Naive B cell (primary cell): Measurements from ENCODE around the gene USP1. TPM values are rescaled to one million over a fixed set of nuclear protein-coding genes. Genes with fewer than 3 reads are reported as not detected.

Source experiments
- ATAC-seq, 2 donors: fragments of 150-1000 bp; cut with Tn5 transposase; 2 replicates each; pipeline ENCODE4 v1.10.0; 2021; ENCODE audit warnings: low read depth in 2 of 2, mild to moderate bottlenecking in 2 of 2, moderate library complexity in 2 of 2
- DNase-seq: peaks from one replicate; pipeline ENCODE4 v3.0.0; 2022
- H3K27ac Mint-ChIP-seq, 6 donors: one replicate each; pipeline ENCODE4 v1.8.0; 2020 to 2022; ENCODE audit warnings: mild to moderate bottlenecking in 6 of 6, mixed read lengths in 6 of 6, moderate library complexity in 5 of 6, inconsistent platforms in 2 of 6
- H3K27me3 Mint-ChIP-seq, 3 donors: one replicate each; pipeline ENCODE4 v1.8.0; 2021 to 2022; ENCODE audit warnings: mixed read lengths in 3 of 3, mild to moderate bottlenecking in 1 of 3
- H3K36me3 Mint-ChIP-seq, 2 donors: one replicate each; pipeline ENCODE4 v1.8.0; 2020 to 2022; ENCODE audit warnings: mixed read lengths in 2 of 2, inconsistent platforms in 1 of 2, mild to moderate bottlenecking in 1 of 2
- H3K4me1 Mint-ChIP-seq, 3 donors: one replicate each; pipeline ENCODE4 v1.8.0; 2020 to 2022; ENCODE audit warnings: mixed read lengths in 3 of 3, inconsistent platforms in 1 of 3, mild to moderate bottlenecking in 1 of 3, moderate library complexity in 1 of 3
- H3K4me3 Mint-ChIP-seq, 8 donors: one replicate each; pipeline ENCODE4 v1.8.0; 2020 to 2022; ENCODE audit warnings: mild to moderate bottlenecking in 8 of 8, mixed read lengths in 8 of 8, moderate library complexity in 8 of 8, inconsistent platforms in 2 of 8
- H3K9me3 Mint-ChIP-seq, 7 donors: one replicate each; pipeline ENCODE4 v1.8.0; 2020 to 2022; ENCODE audit warnings: mixed read lengths in 7 of 7, mild to moderate bottlenecking in 5 of 7, inconsistent platforms in 2 of 7, moderate library complexity in 1 of 7
- polyA plus RNA-seq, 6 donors: library from polyadenylated mRNA; unstranded; fragments of 300-500 nt; fragmentation: Illumina TruSeq; gene quantifications; one replicate each; pipeline ENCODE4 v1.2.3, GENCODE V29; 2021; ENCODE audit warnings: low read depth in 6 of 6

USP1 gene
- polyA plus RNA-seq, 6 donors from 2014 or later, result 26.0 to 45.8 (median 37.6) TPM

DNA sequence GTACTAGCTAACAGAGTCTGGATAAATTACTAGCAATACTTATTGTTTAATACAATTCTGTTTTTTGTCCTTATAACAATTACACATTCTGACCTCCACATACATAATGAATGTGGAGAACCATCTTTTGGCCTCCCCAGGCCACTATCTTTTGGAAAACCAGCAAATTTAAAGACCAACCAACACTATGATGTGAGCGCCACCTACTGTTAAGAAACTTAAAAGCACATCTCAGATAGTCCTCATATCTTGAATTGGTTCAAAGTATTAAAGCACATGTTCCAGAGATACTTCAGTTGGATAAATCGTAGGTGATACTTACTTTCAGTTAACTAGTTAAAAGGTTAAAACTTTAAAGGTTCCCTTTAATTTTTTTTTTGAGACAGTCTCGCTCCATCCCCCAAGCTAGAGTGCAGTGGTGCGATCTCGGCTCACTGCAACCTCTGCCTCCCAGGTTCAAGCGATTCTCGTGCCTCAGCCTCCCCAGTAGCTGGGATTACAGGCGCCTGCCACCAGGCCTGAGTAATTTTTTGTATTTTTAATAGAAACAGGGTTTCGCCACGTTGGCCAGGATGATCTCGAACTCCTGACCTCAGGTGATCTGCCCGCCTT is 29.3 kb upstream of the USP1 start:
- Mint-ChIP-seq H3K4me1 (no peaks in the 10 kb centered on the region), H3K36me3 (no peaks in the 10 kb centered on the region), H3K27me3 (peaks cover 0 to 5% (median 4%) of the 10 kb centered on the region in 3 donors), H3K4me3 (no peak overlapping the region), H3K9me3 (no peaks in the 10 kb centered on the region), H3K27ac (peak overlapping the region in 1 of 6 donors; percentile 39)
- ATAC-seq (peak in 1 of 2 donors; percentile 33), DNase-seq (peak; percentile 16)

DNA sequence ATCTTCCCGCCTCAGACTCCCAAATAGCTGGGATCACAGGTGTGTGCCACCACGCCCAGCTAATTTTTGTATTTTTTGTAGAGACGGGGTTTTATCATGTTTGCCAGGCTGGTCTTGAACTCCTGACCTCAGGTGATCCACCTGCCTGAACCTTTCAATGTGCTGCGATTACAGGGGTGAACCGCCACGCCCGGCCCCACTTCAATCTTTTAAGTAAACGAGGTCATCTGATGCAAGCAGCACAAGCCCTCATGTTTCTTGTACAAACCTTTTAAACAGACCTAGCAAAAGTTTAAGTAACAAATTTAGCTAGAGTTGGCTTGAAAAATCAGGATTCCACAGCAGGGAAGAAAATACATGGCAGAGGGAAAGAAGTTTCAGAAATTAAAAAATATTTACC is 21.2 kb upstream of the USP1 start:
- H3K27me3 Mint-ChIP-seq, result peaks cover 0 to 5% (median 0%) of the 10 kb centered on the region in 3 donors
- ATAC-seq, result no peak
- no peak overlapping the region for H3K4me3 Mint-ChIP-seq
- no peaks in the 10 kb centered on the region for H3K9me3 Mint-ChIP-seq
- no peaks in the 10 kb centered on the region for H3K4me1 Mint-ChIP-seq
- no peaks in the 10 kb centered on the region for H3K36me3 Mint-ChIP-seq
- no peak overlapping the region for H3K27ac Mint-ChIP-seq
- no peak for DNase-seq

DNA sequence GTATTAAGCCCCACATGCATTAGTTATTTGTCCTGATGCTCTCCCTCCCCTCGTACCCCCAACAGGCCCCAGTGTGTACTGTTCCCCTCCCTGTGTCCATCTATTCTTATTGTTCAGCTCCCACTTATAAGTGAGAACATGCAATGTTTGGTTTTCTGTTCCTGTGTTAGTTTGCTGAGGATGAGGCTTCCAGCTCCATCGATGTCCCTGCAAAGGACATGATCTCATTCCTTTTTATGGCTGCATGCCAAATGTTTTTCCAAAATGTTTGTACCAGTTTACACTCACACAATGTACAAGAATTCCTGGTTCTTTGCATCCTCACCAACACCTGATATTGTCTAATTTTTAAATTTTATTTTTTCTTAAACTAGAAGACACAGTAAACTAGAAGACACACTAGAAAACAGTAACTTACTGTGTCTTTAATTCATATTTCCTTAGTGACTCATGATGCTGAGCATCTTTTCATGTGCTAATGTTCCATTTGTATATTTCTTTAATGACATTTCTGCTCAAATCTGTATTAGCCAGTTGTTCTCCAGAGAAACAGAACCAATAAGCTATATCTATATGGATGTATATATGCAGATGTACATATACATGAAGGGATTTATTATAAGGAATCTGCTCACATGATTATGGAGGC is 19.4 kb upstream of the USP1 start:
- H3K9me3 Mint-ChIP-seq, result no peaks in the 10 kb centered on the region
- H3K4me3 Mint-ChIP-seq, result no peak overlapping the region
- ATAC-seq (no peak), DNase-seq (no peak)
- H3K27ac Mint-ChIP-seq, result no peak overlapping the region
- H3K4me1 Mint-ChIP-seq, result no peaks in the 10 kb centered on the region
- H3K27me3 Mint-ChIP-seq, result no peaks in the 10 kb centered on the region
- H3K36me3 Mint-ChIP-seq, result no peaks in the 10 kb centered on the region

DNA sequence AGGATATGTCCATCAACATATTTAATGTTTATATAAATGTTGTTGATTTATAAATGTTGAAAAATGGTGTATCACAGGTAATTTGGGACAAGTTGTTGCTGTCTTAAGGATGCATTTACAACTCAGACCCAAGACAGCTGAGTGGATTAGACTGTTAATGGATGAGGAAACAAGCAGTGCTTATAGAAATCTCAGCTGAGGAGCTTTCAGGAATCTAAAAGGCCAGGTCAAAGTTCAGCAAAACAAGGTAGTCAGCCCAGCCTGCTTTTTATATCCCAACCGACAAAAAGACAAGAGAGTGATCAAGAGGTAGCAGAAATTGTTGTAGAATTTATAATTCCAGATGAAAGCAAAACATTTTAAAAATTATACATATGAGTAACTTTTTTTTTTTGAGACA is 16.6 kb upstream of the USP1 start:
- DNase-seq (no peak), ATAC-seq (no peak)
- no peak overlapping the region for H3K4me3 Mint-ChIP-seq
- H3K27ac Mint-ChIP-seq, result no peak overlapping the region
- H3K4me1 Mint-ChIP-seq, result no peaks in the 10 kb centered on the region
- no peaks in the 10 kb centered on the region for H3K27me3 Mint-ChIP-seq
- H3K36me3 Mint-ChIP-seq, result no peaks in the 10 kb centered on the region
- no peaks in the 10 kb centered on the region for H3K9me3 Mint-ChIP-seq

DNA sequence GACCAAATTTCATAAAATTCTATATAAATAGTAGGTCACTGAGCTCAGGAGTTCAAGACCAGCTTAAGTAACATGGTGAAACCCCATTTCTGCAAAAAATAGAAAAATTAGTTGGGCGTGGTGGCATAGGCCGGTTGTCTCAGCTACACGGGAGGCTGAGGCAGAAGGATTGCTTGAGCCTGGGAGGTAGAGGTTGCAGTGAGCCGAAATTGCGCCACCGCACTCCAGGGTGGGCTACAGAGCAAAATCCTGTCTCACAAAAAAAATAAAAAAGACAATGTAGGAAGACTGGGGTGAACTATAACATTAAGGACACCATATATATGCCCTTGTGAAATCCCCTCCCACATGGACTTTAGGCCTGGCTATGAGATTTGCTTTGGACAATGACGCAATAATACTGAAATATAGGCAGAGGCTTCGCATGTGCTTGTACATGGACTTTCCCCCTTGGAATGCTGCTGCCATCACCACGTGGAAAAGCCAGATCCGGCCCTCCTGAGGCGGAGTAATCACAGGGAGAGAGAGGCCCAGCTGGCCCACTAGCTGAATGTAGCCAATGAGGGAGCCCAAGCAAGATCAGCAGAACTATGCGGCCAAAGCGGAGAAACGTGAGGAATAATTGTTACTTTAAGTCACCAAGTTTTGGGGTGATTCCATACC is 13.1 kb upstream of the USP1 start:
- Mint-ChIP-seq H3K36me3 (no peaks in the 10 kb centered on the region), H3K27ac (no peak overlapping the region), H3K4me1 (no peaks in the 10 kb centered on the region), H3K9me3 (no peaks in the 10 kb centered on the region), H3K27me3 (no peaks in the 10 kb centered on the region), H3K4me3 (no peak overlapping the region)
- no peak for ATAC-seq
- DNase-seq, result no peak

DNA sequence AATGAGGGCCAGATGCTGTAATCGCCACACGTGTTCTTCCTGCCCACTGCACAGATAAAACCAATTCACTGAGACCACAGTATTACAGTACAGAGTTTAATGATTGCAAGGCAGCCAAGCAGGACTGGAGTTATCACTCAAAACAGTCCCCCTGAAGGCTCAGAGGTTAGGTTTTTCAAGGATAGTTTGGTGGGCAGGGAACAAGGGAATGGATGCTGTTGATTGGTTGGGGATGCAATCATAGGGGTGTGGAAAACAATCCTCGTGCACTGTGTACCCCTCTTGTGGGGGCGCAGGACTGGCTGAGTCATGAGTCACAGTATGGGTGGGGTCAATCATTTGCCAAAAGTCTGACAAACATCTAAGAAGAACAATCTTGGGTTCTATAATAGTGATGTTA is 12.4 kb upstream of the USP1 start:
- Mint-ChIP-seq H3K9me3 (no peaks in the 10 kb centered on the region), H3K27me3 (no peaks in the 10 kb centered on the region), H3K27ac (no peak overlapping the region), H3K4me3 (no peak overlapping the region), H3K36me3 (no peaks in the 10 kb centered on the region), H3K4me1 (no peaks in the 10 kb centered on the region)
- ATAC-seq (no peak), DNase-seq (no peak)

DNA sequence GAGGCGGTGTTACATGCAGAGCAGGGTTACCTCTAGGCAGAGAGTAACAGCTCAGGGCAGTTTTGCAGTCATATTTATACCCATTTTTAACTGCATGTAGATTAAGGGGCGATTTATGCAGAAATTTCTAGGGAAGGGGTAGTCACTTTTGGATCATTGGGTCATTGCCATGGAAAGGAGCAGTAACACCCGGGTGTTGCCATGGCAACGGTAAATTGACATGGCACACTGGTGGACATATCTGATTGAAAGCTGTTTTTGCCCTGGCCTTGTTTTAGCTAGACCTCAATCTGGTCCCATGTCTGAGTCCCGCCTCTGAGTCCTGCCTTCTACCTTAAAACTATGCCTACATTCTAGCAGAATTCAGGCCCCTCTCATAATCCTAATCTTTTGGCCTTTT is 11.8 kb upstream of the USP1 start:
- Mint-ChIP-seq H3K4me3 (no peak overlapping the region), H3K27ac (no peak overlapping the region), H3K4me1 (no peaks in the 10 kb centered on the region), H3K36me3 (no peaks in the 10 kb centered on the region), H3K9me3 (no peaks in the 10 kb centered on the region), H3K27me3 (no peaks in the 10 kb centered on the region)
- no peak for DNase-seq
- no peak for ATAC-seq

DNA sequence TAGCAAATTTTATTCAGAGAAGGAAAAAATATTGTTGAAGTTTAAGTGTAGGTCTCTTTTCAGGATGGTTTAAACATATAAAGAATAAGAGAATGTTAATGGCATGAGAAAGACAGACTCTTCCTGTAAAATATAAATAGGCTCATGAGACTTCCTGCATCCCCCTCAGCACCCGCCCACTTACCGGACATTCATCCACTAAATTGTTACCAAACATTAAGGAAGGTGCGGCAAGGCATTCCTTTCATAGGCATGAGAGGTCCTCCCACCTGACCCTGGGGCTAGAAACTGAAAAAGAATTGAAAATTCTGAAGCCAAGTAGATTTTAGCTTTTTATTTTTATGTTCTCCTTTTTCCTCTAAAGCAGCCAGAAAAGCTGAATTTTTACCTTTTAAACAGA is 10.6 kb upstream of the USP1 start:
- H3K4me3 Mint-ChIP-seq, result no peak overlapping the region
- DNase-seq (no peak), ATAC-seq (no peak)
- H3K27ac Mint-ChIP-seq, result peak overlapping the region in 1 of 6 donors; percentile 44
- no peaks in the 10 kb centered on the region for H3K9me3 Mint-ChIP-seq
- H3K27me3 Mint-ChIP-seq, result no peaks in the 10 kb centered on the region
- H3K4me1 Mint-ChIP-seq, result no peaks in the 10 kb centered on the region
- no peaks in the 10 kb centered on the region for H3K36me3 Mint-ChIP-seq

DNA sequence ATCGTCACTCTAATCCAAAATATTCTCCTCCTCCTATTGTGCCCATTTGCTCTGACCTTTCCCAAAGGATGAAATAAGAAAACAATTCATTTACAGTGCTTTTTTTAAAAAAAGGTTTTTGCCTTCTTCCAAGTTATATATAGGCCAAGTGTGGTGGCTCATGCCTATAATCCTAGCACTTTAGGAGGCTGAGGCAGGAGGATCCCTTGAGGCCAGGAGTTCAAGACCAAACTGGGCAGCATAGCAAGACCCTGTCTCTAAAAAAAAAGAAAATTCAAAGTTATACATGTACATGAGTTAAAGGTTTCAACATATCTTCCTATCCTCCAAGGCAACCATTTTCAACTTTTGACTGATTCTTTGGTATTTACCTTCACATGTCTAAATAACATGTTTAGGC is 10.1 kb upstream of the USP1 start:
- DNase-seq (no peak), ATAC-seq (no peak)
- H3K4me3 Mint-ChIP-seq, result no peak overlapping the region
- H3K27me3 Mint-ChIP-seq, result no peaks in the 10 kb centered on the region
- H3K9me3 Mint-ChIP-seq, result no peaks in the 10 kb centered on the region
- H3K27ac Mint-ChIP-seq, result no peak overlapping the region
- no peaks in the 10 kb centered on the region for H3K36me3 Mint-ChIP-seq
- no peaks in the 10 kb centered on the region for H3K4me1 Mint-ChIP-seq

DNA sequence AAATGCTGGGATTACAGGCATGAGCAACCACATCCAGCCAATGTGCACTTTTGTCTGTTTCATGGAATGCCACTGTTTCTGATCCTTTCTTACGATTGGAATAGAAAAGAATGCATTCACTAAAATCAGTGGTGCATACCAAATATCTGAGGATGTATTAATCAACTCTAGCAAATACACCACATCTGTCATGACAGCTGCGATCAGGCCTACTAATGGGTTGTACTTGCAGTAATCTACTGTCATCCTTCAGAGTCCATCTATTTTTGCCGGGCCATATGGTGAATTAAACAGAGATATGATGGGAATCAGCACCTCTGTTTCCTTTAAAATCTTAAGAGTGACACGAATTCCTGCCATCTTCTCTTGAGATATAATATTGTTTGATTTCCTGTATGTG is 8.5 kb upstream of the USP1 start:
- Mint-ChIP-seq H3K27me3 (no peaks in the 10 kb centered on the region), H3K4me1 (no peaks in the 10 kb centered on the region), H3K9me3 (no peaks in the 10 kb centered on the region), H3K27ac (no peak overlapping the region), H3K36me3 (no peaks in the 10 kb centered on the region), H3K4me3 (no peak overlapping the region)
- DNase-seq (no peak), ATAC-seq (no peak)

DNA sequence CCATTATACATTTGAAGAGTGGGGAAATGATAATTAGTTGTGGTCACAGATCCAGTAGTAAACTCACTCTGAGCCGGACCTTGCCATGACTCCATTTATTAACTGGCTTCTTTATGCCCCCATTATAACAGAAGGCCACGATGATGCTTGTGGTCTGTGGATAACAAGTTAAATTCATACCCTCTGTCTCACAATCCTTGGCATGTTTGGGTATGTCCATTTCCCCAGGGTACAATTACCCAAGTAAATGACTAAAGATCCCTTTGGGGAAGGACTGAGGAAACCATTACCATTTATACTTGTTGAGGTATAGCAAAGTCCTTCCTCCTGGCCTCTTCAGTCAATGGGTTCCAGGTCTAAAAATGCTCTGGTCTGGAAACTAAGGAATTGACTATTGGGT is 7.3 kb upstream of the USP1 start:
- Mint-ChIP-seq H3K4me1 (peaks cover 0 to 4% (median 4%) of the 10 kb centered on the region in 3 donors), H3K27me3 (no peaks in the 10 kb centered on the region), H3K9me3 (no peaks in the 10 kb centered on the region), H3K27ac (no peak overlapping the region), H3K36me3 (no peaks in the 10 kb centered on the region), H3K4me3 (no peak overlapping the region)
- ATAC-seq (no peak), DNase-seq (no peak)

DNA sequence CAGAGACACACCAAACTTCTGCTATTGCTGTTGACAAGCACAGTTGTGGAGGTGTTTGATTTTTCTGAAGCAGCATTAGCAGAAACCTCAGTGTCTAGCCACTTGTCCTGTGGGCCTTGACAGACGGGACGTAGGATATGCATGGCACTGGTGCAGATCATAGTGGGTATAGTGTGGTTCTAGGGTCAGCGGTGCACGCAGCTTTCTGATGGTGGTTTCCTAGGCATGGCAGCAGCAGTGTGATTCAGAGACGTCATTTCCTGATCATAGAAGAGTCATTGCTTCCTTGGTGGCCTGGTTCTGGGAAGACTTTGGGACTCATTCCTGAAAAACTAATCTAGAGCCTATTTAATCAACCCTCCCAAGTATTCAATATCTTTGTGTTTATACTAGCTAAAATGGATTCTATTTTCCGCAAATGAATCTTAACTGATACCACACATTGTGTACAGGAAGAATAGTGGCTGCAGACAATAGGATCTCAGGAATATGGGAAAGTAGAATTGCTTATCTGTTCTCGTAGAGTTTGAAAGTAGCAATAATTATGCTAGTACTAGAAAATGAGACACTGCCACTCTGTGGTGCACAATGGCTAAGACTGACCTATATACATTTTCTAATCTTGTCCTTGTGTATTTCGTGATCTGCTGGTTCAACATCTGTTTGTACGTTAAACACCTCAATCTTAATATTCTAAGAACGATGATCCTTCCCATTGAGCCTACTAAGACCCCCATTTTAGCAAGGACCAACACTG is 2.8 kb upstream of the USP1 start:
- DNase-seq (peak; percentile 47), ATAC-seq (no peak)
- Mint-ChIP-seq H3K36me3 (peaks cover 0 to 7% of the 10 kb centered on the region in 2 donors), H3K27me3 (no peaks in the 10 kb centered on the region), H3K4me1 (peaks cover 19 to 36% (median 26%) of the 10 kb centered on the region in 3 donors), H3K27ac (peak overlapping the region in 5 of 6 donors; percentile 43 to 92 (median 59)), H3K4me3 (peak overlapping the region in 7 of 8 donors; percentile 33 to 98 (median 86)), H3K9me3 (peaks cover 0 to 5% (median 0%) of the 10 kb centered on the region in 7 donors)

DNA sequence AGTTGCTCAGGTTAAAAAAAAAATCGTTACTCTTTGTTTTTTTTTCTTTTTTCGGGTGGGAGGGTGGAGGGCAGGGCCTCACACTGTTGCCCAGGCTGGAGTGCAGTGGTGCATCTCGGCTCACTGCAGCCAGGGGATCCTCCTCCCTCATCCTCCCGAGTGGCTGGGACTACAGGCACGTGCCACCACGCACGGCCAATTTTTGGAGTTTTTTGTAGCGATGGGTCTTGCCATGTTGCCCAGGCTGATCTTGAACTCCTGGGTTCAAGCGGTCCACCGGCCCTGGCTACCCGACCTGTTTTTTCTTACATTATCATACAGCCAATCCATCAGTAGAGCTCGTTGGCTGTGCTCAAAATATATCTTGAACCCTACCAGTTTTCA is 2.2 kb upstream of the USP1 start:
- peak overlapping the region in 4 of 8 donors; percentile 86 to 98 (median 96) for H3K4me3 Mint-ChIP-seq
- H3K36me3 Mint-ChIP-seq, result peaks cover 0 to 7% of the 10 kb centered on the region in 2 donors
- peaks cover 0 to 5% (median 0%) of the 10 kb centered on the region in 7 donors for H3K9me3 Mint-ChIP-seq
- peaks cover 19 to 40% (median 26%) of the 10 kb centered on the region in 3 donors for H3K4me1 Mint-ChIP-seq
- ATAC-seq, result no peak
- no peak for DNase-seq
- H3K27me3 Mint-ChIP-seq, result no peaks in the 10 kb centered on the region
- peak overlapping the region in 5 of 6 donors; percentile 32 to 99 (median 86) for H3K27ac Mint-ChIP-seq
